ENCODE results near the gene MACF1. TPM values are rescaled to one million over a fixed set of nuclear protein-coding genes. Genes with fewer than 3 reads are reported as not detected.
"Not testable (repeated sequence)": the region's sequence is repeated elsewhere in the genome, so short reads cannot be mapped to it uniquely, and the experiment has no call there.

Gene MACF1
- total RNA-seq, 4 donors from 2014 or later, result 82.1 to 247 (median 154) TPM

DNA sequence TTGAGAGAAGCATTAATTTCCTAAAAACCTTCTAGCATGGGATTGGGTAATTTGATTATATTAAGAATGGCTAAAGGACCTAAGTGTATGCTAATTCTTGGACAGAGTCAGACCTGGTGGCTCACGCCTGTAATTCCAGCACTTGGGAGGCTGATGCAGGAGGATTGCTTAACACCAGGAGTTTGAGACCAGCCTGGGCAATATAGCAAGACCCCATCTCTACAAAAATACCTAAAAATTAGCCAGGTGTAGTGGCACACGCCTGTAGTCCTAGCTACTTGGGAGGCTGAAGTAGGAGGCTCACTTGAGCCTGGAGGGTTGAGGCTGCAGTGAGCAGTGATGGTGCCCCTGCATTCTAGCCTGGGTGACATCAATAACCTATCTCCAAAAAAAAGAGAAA, 241.1 kb downstream of the MACF1 start:
- 82 to 100% methylated on average over 2 of the region's 2 CpGs for WGBS, 2 donors
- H3K4me1 ChIP-seq, result no peaks in the 10 kb centered on the region
- no peak overlapping the region for H3K4me3 ChIP-seq
- no peaks in the 10 kb centered on the region for H3K9me3 ChIP-seq
- H3K27ac ChIP-seq, result no peak overlapping the region
- H3K27me3 ChIP-seq, result no peaks in the 10 kb centered on the region
- H3K36me3 ChIP-seq, result peaks cover 24 to 100% (median 34%) of the 10 kb centered on the region in 3 donors
- intact Hi-C loops (cut with DNase I), result no loop called here
- TF ChIP-seq POLR2A (IDR thresholded peaks at IDR 0.05), result no peak
- no peak for DNase-seq

DNA sequence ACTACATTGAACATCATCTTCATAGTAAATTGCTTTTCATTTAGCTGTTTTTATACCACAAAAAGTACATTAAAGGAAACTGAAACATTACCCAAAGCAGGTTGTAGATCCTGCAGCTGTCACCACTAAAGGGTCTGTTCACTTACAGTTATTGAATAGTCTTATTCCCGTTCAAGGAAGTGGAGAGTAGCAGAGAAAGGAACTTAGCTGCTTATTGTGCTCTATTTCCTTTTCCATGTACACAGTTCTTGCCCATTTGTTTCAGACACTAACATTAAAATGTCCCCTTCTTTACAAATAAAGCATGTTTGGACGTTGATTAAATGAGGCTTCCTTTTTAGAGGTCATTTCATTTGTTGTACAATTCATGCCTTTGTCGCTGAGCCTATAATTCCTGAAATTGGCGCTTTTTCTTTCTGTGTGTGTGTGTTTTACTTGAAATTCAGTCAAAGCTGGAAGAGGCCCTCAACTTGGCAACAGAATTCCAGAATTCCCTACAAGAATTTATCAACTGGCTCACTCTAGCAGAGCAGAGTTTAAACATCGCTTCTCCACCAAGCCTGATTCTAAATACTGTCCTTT, 242.6 kb downstream of the MACF1 start:
- H3K27me3 ChIP-seq, result no peaks in the 10 kb centered on the region
- H3K36me3 ChIP-seq, result peaks cover 22 to 100% (median 36%) of the 10 kb centered on the region in 3 donors
- no peak for DNase-seq
- no peaks in the 10 kb centered on the region for H3K9me3 ChIP-seq
- intact Hi-C loops (cut with DNase I), result no loop called here
- 65 to 71% methylated on average over 5 of the region's 5 CpGs for WGBS, 2 donors
- H3K4me1 ChIP-seq, result peaks cover 0 to 5% (median 0%) of the 10 kb centered on the region in 3 donors
- H3K4me3 ChIP-seq, result no peak overlapping the region
- H3K27ac ChIP-seq, result no peak overlapping the region
- TF ChIP-seq POLR2A (IDR thresholded peaks at IDR 0.05), result no peak
- TF ChIP-seq, protein P1, sequence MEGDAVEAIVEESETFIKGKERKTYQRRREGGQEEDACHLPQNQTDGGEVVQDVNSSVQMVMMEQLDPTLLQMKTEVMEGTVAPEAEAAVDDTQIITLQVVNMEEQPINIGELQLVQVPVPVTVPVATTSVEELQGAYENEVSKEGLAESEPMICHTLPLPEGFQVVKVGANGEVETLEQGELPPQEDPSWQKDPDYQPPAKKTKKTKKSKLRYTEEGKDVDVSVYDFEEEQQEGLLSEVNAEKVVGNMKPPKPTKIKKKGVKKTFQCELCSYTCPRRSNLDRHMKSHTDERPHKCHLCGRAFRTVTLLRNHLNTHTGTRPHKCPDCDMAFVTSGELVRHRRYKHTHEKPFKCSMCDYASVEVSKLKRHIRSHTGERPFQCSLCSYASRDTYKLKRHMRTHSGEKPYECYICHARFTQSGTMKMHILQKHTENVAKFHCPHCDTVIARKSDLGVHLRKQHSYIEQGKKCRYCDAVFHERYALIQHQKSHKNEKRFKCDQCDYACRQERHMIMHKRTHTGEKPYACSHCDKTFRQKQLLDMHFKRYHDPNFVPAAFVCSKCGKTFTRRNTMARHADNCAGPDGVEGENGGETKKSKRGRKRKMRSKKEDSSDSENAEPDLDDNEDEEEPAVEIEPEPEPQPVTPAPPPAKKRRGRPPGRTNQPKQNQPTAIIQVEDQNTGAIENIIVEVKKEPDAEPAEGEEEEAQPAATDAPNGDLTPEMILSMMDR (IDR thresholded peaks at IDR 0.05), result no peak

DNA sequence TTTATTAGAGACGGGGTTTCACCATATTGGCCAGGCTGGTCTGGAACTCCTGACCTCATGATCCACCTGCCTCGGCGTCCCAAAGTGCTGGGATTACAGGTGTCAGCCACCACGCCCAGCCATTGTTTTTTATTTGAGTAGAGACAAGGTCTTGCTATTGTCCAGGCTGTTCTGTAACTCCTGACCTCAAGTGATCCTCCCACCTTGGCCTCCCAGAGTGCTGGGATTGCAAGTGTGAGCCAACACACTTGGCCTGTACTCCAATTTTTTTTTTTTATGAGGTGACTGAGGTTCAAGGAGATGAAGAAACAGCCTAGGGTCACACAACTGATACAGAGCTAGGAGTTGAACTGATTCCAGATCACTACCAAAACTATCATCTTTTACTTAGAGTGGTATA, 245.5 kb downstream of the MACF1 start:
- H3K27ac ChIP-seq; H3K9me3 ChIP-seq; H3K27me3 ChIP-seq; H3K4me1 ChIP-seq; DNase-seq; H3K4me3 ChIP-seq; intact Hi-C loops (cut with DNase I): not testable (repeated sequence)
- H3K36me3 ChIP-seq, result peaks cover 24 to 100% (median 47%) of the 10 kb centered on the region in 3 donors
- 100% methylated on average over 4 of the region's 4 CpGs for WGBS, 2 donors

DNA sequence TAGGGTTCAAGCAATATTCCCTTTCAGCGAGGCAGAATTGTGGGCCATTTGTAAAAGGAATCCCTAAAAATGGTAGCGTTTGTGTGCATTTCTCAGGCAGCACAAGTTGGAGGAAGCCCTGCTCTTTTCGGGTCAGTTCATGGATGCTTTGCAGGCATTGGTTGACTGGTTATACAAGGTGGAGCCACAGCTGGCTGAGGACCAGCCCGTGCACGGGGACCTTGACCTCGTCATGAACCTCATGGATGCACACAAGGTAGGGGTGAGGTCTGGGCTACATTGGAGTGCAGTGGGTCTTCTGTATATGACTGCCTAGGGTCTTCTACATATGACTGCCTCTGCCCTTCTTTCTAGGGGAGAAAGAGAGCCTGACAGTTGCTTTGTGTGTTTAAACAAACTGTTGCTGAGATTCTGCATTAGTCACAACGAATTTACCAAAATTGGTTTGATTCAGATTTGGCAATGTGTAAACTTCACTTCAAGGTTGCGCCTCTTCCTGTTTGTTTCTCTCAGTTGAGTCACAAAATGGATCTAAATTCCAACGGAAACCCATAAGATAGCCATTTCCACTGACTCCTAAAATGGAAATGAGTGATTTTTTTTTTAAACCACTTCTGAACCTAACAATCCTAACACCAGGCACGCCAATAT, 246.6 kb downstream of the MACF1 start:
- Histone ChIP-seq H3K27me3 (no peaks in the 10 kb centered on the region), H3K36me3 (peaks cover 24 to 100% (median 53%) of the 10 kb centered on the region in 3 donors), H3K4me3 (no peak overlapping the region), H3K27ac (peak overlapping the region in 2 of 4 donors; percentile 25 to 51), H3K4me1 (peaks cover 0 to 5% (median 0%) of the 10 kb centered on the region in 3 donors), H3K9me3 (no peaks in the 10 kb centered on the region)
- WGBS, 2 donors, result 59 to 67% methylated on average over 8 to 10 of the region's 10 CpGs
- intact Hi-C loops (cut with DNase I), result no loop called here
- no peak for DNase-seq
- TF ChIP-seq, protein P1 (IDR thresholded peaks at IDR 0.05), result no peak
- no peak for TF ChIP-seq POLR2A (IDR thresholded peaks at IDR 0.05)

DNA sequence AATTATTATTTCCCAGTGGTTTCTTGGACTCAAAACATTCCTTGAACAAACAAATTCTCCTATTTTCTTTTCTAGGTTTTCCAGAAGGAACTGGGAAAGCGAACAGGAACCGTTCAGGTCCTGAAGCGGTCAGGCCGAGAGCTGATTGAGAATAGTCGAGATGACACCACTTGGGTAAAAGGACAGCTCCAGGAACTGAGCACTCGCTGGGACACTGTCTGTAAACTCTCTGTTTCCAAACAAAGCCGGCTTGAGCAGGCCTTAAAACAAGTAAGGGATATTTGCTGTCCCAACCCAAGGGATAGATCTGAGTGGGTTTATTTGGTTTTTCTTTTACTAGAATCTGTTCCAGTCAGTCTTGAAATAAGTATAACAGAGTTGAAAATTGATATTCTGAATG, 247.6 kb downstream of the MACF1 start:
- H3K27ac ChIP-seq, result no peak overlapping the region
- intact Hi-C loops (cut with DNase I), result no loop called here
- 89 to 96% methylated on average over 7 of the region's 7 CpGs for WGBS, 2 donors
- TF ChIP-seq POLR2A (IDR thresholded peaks at IDR 0.05), result no peak
- TF ChIP-seq, protein P1 (IDR thresholded peaks at IDR 0.05), result no peak
- H3K4me1 ChIP-seq, result peaks cover 0 to 5% (median 0%) of the 10 kb centered on the region in 3 donors
- no peak for DNase-seq
- H3K36me3 ChIP-seq, result peaks cover 24 to 100% (median 61%) of the 10 kb centered on the region in 3 donors
- H3K9me3 ChIP-seq, result no peaks in the 10 kb centered on the region
- H3K4me3 ChIP-seq, result no peak overlapping the region
- no peaks in the 10 kb centered on the region for H3K27me3 ChIP-seq

DNA sequence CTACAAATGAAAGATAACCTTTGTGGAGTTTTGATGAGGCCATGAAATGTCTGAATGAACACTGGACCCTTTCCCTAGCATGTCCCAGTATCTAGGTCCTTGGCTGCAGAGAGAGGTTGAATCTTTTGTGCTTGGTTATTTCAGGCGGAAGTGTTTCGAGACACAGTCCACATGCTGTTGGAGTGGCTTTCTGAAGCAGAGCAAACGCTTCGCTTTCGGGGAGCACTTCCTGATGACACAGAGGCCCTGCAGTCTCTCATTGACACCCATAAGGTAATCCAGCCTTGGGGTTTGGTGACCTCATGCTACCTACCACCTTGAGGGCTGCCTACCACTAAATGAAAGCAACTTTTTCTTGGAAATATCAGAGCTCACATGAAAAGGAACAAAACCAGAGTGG, 248.0 kb downstream of the MACF1 start:
- no peak for DNase-seq
- Histone ChIP-seq H3K4me3 (no peak overlapping the region), H3K9me3 (no peaks in the 10 kb centered on the region), H3K36me3 (peaks cover 26 to 100% (median 66%) of the 10 kb centered on the region in 3 donors), H3K27ac (no peak overlapping the region), H3K27me3 (no peaks in the 10 kb centered on the region), H3K4me1 (peaks cover 0 to 5% (median 0%) of the 10 kb centered on the region in 3 donors)
- WGBS, 2 donors, result 83 to 87% methylated on average over 5 of the region's 5 CpGs
- intact Hi-C loops (cut with DNase I), result no loop called here
- TF ChIP-seq POLR2A (IDR thresholded peaks at IDR 0.05), result no peak
- TF ChIP-seq, protein P1 (IDR thresholded peaks at IDR 0.05), result no peak
